Heart left ventricle (tissue), 13 donors: ENCODE measurements around the gene SORCS2.

Experiments used
- POLR2A ChIP-seq, 2 donors: fragments of 450-650 bp; IDR thresholded peaks; one replicate each; pipeline ENCODE4 v1.6.1; 2017; ENCODE audit warnings: antibody characterized with exemption in 2 of 2, mild to moderate bottlenecking in 2 of 2, moderate library complexity in 2 of 2
- TF ChIP-seq, protein P1 (sequence below), 12 donors: fragments of 200-600 bp; sonication (generic) in 4 of 12; IDR thresholded peaks; one replicate each; pipeline versions ENCODE4 v1.5.0 to v1.8.0; 2018 to 2022; ENCODE audit warnings: antibody characterized with exemption in 12 of 12, mild to moderate bottlenecking in 5 of 12
- donor health status: ischemic (EF 13 %, LVEDD 7.1; RV severe dilation, severe dysfunction).
- donor health status: DM: no; HTN: yes; CAD: no.
- donor health status: DM: no; HTN: no; CAD: no.
- donor health status: ischemic (EF 25% LVEDD 6.9; RV normal size, moderate dysfunction).
- donor health status: ischemic (EF 25% LVEDD 5.7; RV mildly dilated, moderate dysfunction).
- donor health status: ischemic (EF 35%, LVEDD 5.7; RV mildly dilated, moderate dysfunction).
- donor health status: nonischemic (EF 11% LVEDD 7.7; RV severe dilation, severe dysfunction).
- donor health status: DM: yes; HTN: yes; CAD: no.
- donor health status: PGD.
- donor health status: ischemic (EF 29% LVEDD 5.4; RV normal size, mild dysfunction).
- donor health status: nonischemic (EF 23%, LVEDD 6.1; RV moderate dilation, normal function).

DNA sequence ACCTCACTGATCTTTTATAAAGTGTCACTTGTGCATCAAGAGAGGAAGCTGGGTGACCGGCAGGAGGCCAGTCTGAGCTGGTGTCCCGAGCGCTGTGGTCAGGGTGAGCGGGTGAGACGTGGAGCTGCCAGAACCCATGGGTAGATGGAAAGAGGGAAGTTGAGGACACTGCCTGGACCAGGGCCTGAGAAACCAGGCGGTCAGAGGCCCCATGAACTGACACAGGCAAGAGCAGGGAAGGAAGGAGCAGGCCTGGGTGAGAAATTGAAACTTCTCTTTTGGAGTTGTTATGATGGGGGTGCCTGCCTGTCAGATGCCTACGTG lies 554.7 kb downstream of the SORCS2 start:
- no peak for TF ChIP-seq POLR2A (IDR thresholded peaks at IDR 0.05)
- TF ChIP-seq, protein P1, sequence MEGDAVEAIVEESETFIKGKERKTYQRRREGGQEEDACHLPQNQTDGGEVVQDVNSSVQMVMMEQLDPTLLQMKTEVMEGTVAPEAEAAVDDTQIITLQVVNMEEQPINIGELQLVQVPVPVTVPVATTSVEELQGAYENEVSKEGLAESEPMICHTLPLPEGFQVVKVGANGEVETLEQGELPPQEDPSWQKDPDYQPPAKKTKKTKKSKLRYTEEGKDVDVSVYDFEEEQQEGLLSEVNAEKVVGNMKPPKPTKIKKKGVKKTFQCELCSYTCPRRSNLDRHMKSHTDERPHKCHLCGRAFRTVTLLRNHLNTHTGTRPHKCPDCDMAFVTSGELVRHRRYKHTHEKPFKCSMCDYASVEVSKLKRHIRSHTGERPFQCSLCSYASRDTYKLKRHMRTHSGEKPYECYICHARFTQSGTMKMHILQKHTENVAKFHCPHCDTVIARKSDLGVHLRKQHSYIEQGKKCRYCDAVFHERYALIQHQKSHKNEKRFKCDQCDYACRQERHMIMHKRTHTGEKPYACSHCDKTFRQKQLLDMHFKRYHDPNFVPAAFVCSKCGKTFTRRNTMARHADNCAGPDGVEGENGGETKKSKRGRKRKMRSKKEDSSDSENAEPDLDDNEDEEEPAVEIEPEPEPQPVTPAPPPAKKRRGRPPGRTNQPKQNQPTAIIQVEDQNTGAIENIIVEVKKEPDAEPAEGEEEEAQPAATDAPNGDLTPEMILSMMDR (IDR thresholded peaks at IDR 0.05), result no peak
